GM23248 (cell line): Measurements from ENCODE around the gene PRDM10. TPM values are rescaled to one million over a fixed set of nuclear protein-coding genes. Genes with fewer than 3 reads are reported as not detected.
A peak's percentile ranks its signal among the peaks of the same experiment; 100 is the strongest.

Experiments used
- DNase-seq: peaks from one replicate; pipeline ENCODE4 v3.0.0-alpha.2; 2015
- H2AFZ ChIP-seq: fragments of 200-600 bp; sonication (generic); 2 replicates; pipeline ENCODE4 v1.6.1; 2016; ENCODE audit warnings: antibody characterized with exemption
- H3F3A ChIP-seq: fragments of 200-600 bp; sonication (generic); 2 replicates; pipeline ENCODE4 v1.6.1; 2016; ENCODE audit warnings: mild to moderate bottlenecking, antibody characterized with exemption, mixed run types; ENCODE audit not compliant: insufficient read depth
- H3K27ac ChIP-seq: fragments of 200-600 bp; sonication (generic); 2 replicates; pipeline ENCODE4 v1.5.1; 2016; ENCODE audit warnings: mild to moderate bottlenecking
- H3K27me3 ChIP-seq: fragments of 200-600 bp; sonication (generic); replicated peaks from 2 replicates; pipeline ENCODE4 v1.6.1; 2016; ENCODE audit warnings: mild to moderate bottlenecking; ENCODE audit not compliant: insufficient read depth
- H3K36me3 ChIP-seq: fragments of 200-600 bp; sonication (generic); 2 replicates; pipeline ENCODE4 v1.6.1; 2016; ENCODE audit warnings: low read depth, mild to moderate bottlenecking
- H3K4me1 ChIP-seq: fragments of 200-600 bp; sonication (generic); 2 replicates; pipeline ENCODE4 v1.6.1; 2016; ENCODE audit warnings: mild to moderate bottlenecking; ENCODE audit not compliant: insufficient read depth
- H3K4me2 ChIP-seq: fragments of 200-600 bp; sonication (generic); one replicate; pipeline ENCODE4 v1.6.1; 2016; ENCODE audit warnings: mild to moderate bottlenecking; ENCODE audit not compliant: unreplicated experiment
- H3K4me3 ChIP-seq: fragments of 200-600 bp; sonication (generic); 2 replicates; pipeline ENCODE4 v1.5.1; 2016; ENCODE audit warnings: mild to moderate bottlenecking
- H3K79me2 ChIP-seq: fragments of 200-600 bp; sonication (generic); 2 replicates; pipeline ENCODE4 v1.6.1; 2016; ENCODE audit warnings: mild to moderate bottlenecking; ENCODE audit not compliant: insufficient read depth
- H3K9ac ChIP-seq: fragments of 200-600 bp; sonication (generic); 2 replicates; pipeline ENCODE4 v1.6.1; 2016; ENCODE audit warnings: mild to moderate bottlenecking
- H3K9me2 ChIP-seq: fragments of 200-600 bp; sonication (generic); 2 replicates; pipeline ENCODE4 v1.6.1; 2016; ENCODE audit warnings: mixed run types, mild to moderate bottlenecking, moderate library complexity; ENCODE audit not compliant: insufficient read depth
- H3K9me3 ChIP-seq: fragments of 200-600 bp; sonication (generic); one replicate; pipeline ENCODE4 v1.6.1; 2017; ENCODE audit warnings: low read depth
- H4K20me1 ChIP-seq: fragments of 200-600 bp; sonication (generic); 2 replicates; pipeline ENCODE4 v1.6.0; 2016; ENCODE audit not compliant: insufficient read depth
- EZH2 ChIP-seq: fragments of 200-600 bp; sonication (generic); IDR thresholded peaks from 2 replicates; pipeline ENCODE4 v1.6.1; 2018; ENCODE audit warnings: antibody characterized with exemption, mild to moderate bottlenecking; ENCODE audit not compliant: insufficient read depth, poor library complexity, severe bottlenecking
- EZH2phosphoT487 ChIP-seq: fragments of 200-600 bp; sonication (generic); IDR thresholded peaks from 2 replicates; pipeline ENCODE4 v1.6.1; 2018; ENCODE audit warnings: antibody characterized with exemption, moderate library complexity, mild to moderate bottlenecking, low read depth; ENCODE audit not compliant: insufficient read depth
- WGBS, 2 experiments: methylation state at CpG; one replicate each; pipeline ENCODE4 v1.1.6; 2015 to 2017; ENCODE audit warnings: low lambda C conversion rate in 2 of 2, low coverage in 1 of 2; ENCODE audit errors: missing lambda C conversion rate in 2 of 2; 5-methylcytosine and 5-hydroxymethylcytosine counted together
- in situ Hi-C: fragments of 300-500 bp; cut with MboI; formaldehyde crosslinking; loops from 2 replicates; pipeline ENCODE4 v1.15.0; 2020
- polyA plus RNA-seq: library from polyadenylated mRNA; unstranded; fragments of >200 nt; fragmentation: Nextera tagmentation; extraction: Ambion mirVana; gene quantifications from 2 replicates; pipeline ENCODE4 v1.2.1, GENCODE V29; 2016
- total RNA-seq: library from RNA; depleted of rRNA; stranded (reverse); fragments of >200 nt; shearing (Covaris generic); gene quantifications from 2 replicates; pipeline ENCODE4 v1.2.3, GENCODE V29; 2014

Gene PRDM10
- total and polyA plus RNA-seq, 2 experiments from 2014 or later = 2.9 to 4.6 TPM

DNA sequence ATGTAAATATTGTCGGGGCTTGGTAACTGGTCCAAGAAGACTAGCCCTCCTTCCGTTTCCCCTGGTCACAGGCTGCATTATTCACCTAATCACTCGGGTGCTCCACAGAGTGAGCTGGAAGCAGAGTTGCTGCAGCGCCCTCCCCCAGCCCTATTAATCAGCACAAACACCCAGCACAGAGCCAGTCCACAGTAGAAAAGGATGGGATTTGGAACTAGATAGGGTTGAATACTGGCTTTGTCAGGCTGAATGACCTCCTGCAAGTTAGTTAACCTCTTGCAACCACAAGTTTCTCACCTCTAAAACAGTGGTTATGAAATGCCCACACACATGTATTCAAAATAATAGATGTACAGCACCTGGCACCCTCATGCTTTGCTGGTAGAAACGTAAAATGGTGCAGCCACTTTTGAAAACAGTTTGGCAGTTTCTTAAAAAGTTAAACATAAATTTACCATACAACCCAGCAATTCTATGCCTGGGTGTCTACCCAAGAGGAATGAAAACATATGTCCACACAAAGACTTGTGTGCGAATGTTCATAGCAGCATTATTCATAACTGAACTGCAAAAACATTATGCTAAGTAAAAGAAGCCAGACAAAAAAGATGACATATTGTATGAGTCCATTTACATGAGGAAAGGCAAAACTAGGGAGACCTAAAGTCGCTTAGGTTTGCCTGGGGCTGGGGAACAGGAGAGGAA lies 35.4 kb upstream of the PRDM10 start:
- Histone ChIP-seq H3K9me3 (no peaks in the 10 kb centered on the region), H3K27ac (peak overlapping the region; percentile 60), H3K9me2 (no peaks in the 10 kb centered on the region), H3K27me3 (no peaks in the 10 kb centered on the region), H3K4me1 (peaks cover 26% of the 10 kb centered on the region), H3F3A (peaks cover 20% of the 10 kb centered on the region), H3K4me3 (no peak overlapping the region), H3K79me2 (no peaks in the 10 kb centered on the region), H2AFZ (no peak overlapping the region), H3K4me2 (peak overlapping the region; percentile 37), H3K36me3 (no peaks in the 10 kb centered on the region), H3K9ac (no peak overlapping the region), H4K20me1 (no peaks in the 10 kb centered on the region)
- in situ Hi-C loops = no loop called here
- 29% methylated on average over 7 of the region's 7 CpGs for WGBS, 2 experiments
- no peak for TF ChIP-seq EZH2phosphoT487
- no peak for TF ChIP-seq EZH2
- DNase-seq = peak; percentile 72

DNA sequence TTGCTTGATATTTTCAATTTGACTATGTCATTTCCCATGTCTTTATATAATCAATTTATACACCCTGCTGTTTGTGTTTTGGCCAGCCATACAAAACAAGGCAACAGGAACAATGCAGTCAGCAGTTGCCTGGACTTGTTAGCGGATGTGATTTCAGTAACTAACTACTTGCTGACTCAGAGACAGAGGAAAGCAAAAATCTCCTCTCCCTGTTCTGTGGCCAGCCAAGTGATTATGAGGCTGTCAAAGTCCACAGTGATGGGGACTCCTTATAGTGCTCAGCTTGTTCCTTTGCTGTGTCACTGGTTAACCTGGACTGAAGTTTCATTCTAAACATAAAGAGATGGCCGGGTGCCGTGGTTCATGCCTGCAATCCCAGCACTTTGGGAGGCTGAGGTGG lies 34.4 kb upstream of the PRDM10 start:
- Histone ChIP-seq H3K27ac (peak overlapping the region; percentile 60), H3K9me2 (no peaks in the 10 kb centered on the region), H3F3A (peaks cover 11% of the 10 kb centered on the region), H4K20me1 (no peaks in the 10 kb centered on the region), H3K4me1 (peaks cover 26% of the 10 kb centered on the region), H3K36me3 (no peaks in the 10 kb centered on the region), H3K27me3 (no peaks in the 10 kb centered on the region), H3K79me2 (no peaks in the 10 kb centered on the region), H3K4me3 (no peak overlapping the region), H3K9ac (no peak overlapping the region; the same call in 1 of the 2 replicates), H2AFZ (no peak overlapping the region), H3K9me3 (no peaks in the 10 kb centered on the region), H3K4me2 (peak overlapping the region; percentile 37)
- in situ Hi-C loops = no loop called here
- peak; percentile 92 for DNase-seq
- TF ChIP-seq EZH2 (no peak), EZH2phosphoT487 (no peak)
- WGBS, 2 experiments = 10 to 16% methylated on average over 3 of the region's 3 CpGs

- Histone ChIP-seq H3K4me1 (peaks cover 24% of the 10 kb centered on the region), H4K20me1 (no peaks in the 10 kb centered on the region), H3K27ac (no peak overlapping the region), H3K4me3 (no peak overlapping the region), H3K9me2 (no peaks in the 10 kb centered on the region), H3K79me2 (no peaks in the 10 kb centered on the region), H3K9me3 (no peaks in the 10 kb centered on the region), H3F3A (peaks cover 16% of the 10 kb centered on the region), H2AFZ (no peak overlapping the region), H3K36me3 (no peaks in the 10 kb centered on the region), H3K27me3 (no peaks in the 10 kb centered on the region), H3K4me2 (no peak overlapping the region), H3K9ac (no peak overlapping the region)
- in situ Hi-C loops = no loop called here
- no peak for TF ChIP-seq EZH2phosphoT487
- TF ChIP-seq EZH2 = no peak
- DNase-seq = no peak
These were observed 31.6 kb upstream of the PRDM10 start for GRCh38 chr11:130034236-130034635.

- 92 to 94% methylated on average over 38 to 44 of the region's 44 CpGs for WGBS, 2 experiments
- in situ Hi-C loops = no loop called here
- no peak for DNase-seq
These were observed 30.3 kb upstream of the PRDM10 start for GRCh38 chr11:130032931-130033330.

GRCh38 chr11:130031945-130032344 lies 29.3 kb upstream of the PRDM10 start:
- no peaks in the 10 kb centered on the region for H3K27me3 ChIP-seq
- no peak for TF ChIP-seq EZH2phosphoT487
- no peak for TF ChIP-seq EZH2
- no peak overlapping the region for H3K9ac ChIP-seq
- in situ Hi-C loops = no loop called here
- H3K9me3 ChIP-seq = no peaks in the 10 kb centered on the region
- H3K79me2 ChIP-seq = no peaks in the 10 kb centered on the region
- WGBS, 2 experiments = 98 to 100% methylated on average over 2 of the region's 2 CpGs
- H3K4me1 ChIP-seq = peaks cover 10% of the 10 kb centered on the region; the same call in 1 of the 2 replicates
- no peak overlapping the region for H2AFZ ChIP-seq
- H4K20me1 ChIP-seq = no peaks in the 10 kb centered on the region
- H3F3A ChIP-seq = peaks cover 5% of the 10 kb centered on the region; the same call in 1 of the 2 replicates
- H3K4me3 ChIP-seq = no peak overlapping the region
- no peaks in the 10 kb centered on the region for H3K36me3 ChIP-seq
- no peak overlapping the region for H3K4me2 ChIP-seq
- no peak overlapping the region for H3K27ac ChIP-seq
- no peak for DNase-seq
- no peaks in the 10 kb centered on the region for H3K9me2 ChIP-seq

More at GRCh38 chr11:130032931-130033330, 30.3 kb upstream of the PRDM10 start:
- no peak overlapping the region for H2AFZ ChIP-seq
- peaks cover 18% of the 10 kb centered on the region for H3K4me1 ChIP-seq
- no peaks in the 10 kb centered on the region for H3K36me3 ChIP-seq
- no peaks in the 10 kb centered on the region for H3K27me3 ChIP-seq
- H4K20me1 ChIP-seq = no peaks in the 10 kb centered on the region
- H3K9ac ChIP-seq = no peak overlapping the region
- no peak overlapping the region for H3K4me2 ChIP-seq
- H3K9me2 ChIP-seq = no peaks in the 10 kb centered on the region
- TF ChIP-seq EZH2 (no peak), EZH2phosphoT487 (no peak)
- no peak overlapping the region for H3K27ac ChIP-seq
- H3F3A ChIP-seq = peaks cover 11% of the 10 kb centered on the region
- no peaks in the 10 kb centered on the region for H3K79me2 ChIP-seq
- no peak overlapping the region for H3K4me3 ChIP-seq
- H3K9me3 ChIP-seq = no peaks in the 10 kb centered on the region
